ENCODE data around the gene TRMU. TPM values are rescaled to one million over a fixed set of nuclear protein-coding genes. Genes with fewer than 3 reads are reported as not detected.
A peak's percentile ranks its signal among the peaks of the same experiment; 100 is the strongest.
"Not testable (repeated sequence)": the region's sequence is repeated elsewhere in the genome, so short reads cannot be mapped to it uniquely, and the experiment has no call there.

The TRMU gene
- total RNA-seq, 1 donor from 2014 or later, result 19.8 TPM

DNA sequence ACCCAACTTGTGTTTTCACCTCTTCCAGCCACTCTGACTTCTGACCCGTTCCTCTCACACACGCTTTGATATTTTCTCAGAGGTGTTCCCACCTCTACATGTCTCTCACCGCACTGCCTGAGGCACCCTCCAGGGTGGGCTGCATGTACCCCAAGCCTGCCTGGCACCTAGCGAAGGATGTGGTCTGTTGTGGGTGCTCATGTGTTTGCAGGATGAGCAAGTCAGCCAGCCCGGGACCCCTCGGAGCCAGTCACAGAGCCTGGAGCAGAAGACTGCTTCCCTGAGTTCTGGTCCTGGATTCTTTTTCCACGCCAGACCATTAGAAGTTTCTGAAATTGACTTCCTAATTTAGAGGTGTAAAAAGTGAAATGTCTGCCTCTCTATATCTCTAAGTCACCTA is 35.0 kb upstream of the TRMU start:
- no peak for ATAC-seq

DNA sequence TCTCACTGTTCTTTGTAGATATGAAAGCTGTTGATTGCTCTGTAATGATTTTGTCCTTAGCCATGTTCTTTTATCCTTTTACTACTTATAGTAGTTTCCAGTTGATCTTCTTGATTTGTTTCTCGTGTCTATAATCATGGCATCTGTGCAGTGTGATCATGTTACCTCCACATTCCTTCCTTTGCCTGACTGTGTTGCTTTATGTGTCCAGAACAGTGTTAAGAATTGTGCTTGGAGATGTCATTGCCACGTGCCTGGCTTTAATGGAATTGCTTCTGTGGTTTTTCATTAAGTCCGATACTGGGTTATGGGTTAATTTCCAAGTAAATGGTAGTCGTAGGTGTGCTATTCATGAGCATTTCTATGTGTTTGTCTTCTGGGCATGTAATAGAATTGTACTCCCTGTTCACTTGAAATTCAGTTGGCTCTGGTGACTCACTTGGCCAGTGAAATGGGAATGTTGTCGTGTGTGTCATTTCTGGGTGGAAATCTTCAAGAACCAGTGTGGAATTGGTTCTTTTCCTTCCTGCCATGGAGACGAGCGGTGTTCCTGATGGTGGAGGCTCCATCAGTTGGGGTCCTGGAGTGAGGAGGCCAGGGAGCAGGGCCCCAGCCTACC is 32.1 kb upstream of the TRMU start:
- peak; percentile 11 for ATAC-seq

DNA sequence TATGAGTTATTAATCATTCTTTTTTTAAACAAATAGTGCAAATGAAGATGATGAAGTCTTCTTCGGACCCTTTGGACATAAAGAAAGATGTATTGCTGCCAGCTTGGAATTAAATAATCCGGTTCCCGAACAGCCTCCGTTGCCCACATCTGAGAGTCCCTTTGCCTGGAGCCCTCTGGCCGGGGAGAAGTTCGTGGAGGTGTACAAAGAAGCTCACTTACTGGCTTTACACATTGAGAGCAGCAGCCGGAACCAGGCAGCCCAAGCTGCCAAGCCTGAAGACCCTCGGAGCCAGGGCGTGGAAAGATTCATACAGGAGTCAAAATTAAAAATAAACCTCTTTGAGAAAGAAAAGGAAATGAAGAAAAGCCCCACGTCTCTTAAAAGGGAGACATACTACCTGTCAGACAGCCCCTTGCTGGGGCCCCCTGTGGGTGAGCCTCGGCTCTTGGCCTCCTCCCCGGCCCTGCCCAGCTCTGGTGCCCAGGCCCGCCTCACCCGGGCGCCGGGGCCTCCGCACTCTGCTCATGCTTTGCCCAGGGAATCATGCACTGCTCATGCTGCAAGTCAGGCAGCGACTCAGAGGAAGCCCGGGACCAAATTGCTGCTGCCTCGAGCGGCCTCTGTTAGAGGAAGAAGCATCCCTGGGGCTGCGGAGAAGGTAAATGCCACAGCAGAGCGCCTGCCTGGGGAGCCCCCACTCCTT is 27.1 kb upstream of the TRMU start:
- peak; percentile 38 for ATAC-seq

DNA sequence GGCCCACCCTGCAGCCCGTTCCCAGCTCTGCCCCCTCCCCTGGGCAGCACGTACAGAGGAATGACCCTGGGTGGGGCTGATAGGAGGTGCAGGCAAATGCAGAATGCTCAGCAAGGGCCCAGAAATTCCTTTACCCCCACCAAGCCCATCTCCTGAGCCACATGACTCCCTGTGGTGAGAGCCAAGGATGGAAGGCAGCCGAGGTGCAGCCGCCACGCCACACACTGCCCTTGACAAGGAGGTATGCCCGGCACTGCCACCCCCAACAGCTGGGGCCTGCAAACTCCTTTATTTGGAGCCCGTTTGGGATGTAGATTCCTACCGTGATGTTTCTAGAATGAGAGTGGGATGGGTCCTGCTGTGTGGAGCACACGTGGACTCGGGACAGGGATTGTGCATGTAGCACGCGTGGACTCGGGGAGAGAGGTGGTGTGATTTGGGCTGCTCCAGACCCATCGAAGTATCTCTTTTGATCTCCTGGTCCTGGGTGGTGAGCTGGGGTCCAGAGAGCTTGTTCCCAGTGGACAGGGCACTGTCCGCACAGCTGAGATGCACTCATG is 25.9 kb upstream of the TRMU start:
- no peak for ATAC-seq

DNA sequence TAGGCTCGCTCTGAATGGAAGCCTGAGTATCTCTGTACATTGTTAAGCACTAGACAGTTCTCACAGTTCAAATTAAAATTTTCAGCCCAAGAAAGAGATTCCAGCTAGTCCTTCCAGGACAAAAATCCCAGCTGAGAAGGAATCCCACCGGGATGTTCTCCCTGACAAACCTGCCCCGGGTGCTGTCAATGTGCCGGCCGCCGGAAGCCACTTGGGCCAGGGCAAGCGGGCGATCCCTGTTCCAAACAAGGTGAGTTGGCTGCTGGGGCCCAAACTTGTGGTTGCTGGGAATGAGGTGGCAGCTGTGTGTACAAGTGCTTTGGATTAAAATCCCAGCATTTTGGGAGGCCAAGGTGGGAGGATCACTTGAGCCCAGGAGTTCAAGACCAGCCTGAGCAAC is 23.5 kb upstream of the TRMU start:
- ATAC-seq, result no peak

DNA sequence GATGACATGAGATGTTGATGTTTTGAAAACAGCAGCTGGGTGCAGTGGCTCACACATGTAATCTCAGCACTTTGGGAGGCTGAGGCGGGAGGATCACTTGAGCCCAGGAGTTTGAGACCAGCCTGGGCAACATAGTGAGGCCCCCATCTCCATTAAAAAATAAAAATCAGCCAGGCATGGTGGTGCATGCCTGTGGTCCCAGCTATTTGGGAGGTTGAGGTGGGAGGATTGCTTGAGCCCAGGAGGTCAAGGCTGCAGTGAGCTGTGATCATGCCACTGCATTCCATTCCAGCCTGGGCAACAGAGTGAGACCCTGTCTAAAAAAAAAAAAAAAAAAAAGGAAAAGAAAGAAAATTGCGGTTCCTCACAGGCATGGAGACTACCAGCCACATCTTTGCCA is 22.7 kb upstream of the TRMU start:
- ATAC-seq, result not testable (repeated sequence)

DNA sequence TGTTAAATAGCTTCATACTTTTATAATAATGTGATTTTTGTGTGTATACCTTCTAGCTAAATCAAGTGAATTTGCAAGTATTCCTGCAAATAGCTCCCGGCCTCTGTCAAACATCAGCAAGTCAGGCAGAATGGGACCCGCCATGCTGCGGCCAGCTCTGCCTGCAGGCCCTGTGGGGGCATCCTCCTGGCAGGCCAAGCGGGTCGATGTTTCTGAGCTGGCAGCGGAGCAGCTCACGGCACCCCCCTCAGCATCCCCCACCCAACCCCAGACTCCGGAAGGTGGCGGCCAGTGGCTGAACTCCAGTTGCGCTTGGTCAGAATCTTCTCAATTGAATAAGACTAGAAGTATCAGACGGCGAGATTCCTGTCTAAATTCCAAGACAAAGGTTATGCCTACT is 19.5 kb upstream of the TRMU start:
- no peak for ATAC-seq

DNA sequence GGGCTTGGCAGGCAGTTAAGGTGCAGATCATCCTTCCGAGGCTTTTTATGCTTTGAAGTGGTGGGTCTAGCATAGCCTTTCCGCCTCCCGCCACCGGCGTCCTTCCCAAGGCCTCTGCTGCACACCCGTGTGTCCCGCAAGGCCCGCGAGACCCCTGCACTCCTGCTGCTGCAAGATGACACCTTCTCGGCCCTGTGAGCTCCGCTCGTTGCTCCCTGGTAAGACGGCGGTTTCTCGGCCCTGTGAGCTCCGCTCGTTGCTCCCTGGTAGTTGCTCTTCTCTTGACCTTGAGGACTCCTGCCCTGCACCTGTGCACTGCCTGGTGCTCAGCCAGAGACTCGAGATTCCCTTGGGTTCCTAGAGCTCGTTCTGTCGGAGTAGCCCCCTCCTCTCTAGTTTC is 17.9 kb upstream of the TRMU start:
- no peak for ATAC-seq

DNA sequence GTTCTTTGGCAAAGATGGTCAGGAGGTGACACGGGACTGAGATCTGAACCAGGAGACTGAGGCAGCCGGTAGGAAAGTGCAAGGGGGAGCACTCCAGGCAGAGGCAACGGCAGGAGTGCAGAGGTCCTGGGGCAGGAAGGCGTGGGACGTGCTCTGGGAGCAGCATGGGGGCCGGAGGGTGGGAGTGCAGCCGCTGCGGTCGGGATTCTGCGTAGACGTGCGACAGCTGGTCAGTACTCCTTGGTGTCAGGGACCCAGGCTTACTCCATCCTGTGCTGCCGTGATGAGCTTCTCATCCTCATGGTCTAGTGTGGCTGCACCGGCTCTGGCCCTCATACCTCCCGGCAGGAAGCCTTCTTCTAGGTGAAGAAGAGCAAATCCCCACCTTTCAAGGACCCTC is 16.9 kb upstream of the TRMU start:
- ATAC-seq, result no peak

DNA sequence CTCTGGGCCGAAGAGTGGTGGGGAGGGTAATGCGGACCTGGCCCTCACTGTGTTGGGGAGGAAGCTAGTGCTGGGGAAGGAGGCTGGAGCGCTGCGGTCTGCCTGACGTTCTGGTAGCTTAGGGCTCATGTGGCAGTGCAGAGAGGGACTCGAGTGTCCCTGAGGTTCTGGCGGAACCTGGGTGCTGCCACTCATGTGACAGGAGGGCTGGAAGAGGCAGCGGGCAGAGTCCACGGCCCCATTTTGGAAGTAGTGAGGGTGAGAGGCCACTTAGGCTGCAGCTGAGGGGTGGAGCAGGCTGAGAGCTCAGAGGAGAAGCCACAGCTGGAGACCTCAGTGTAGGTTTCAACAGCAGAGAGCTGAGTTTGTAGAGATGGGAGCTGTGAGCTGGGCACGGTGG is 16.2 kb upstream of the TRMU start:
- no peak for ATAC-seq

DNA sequence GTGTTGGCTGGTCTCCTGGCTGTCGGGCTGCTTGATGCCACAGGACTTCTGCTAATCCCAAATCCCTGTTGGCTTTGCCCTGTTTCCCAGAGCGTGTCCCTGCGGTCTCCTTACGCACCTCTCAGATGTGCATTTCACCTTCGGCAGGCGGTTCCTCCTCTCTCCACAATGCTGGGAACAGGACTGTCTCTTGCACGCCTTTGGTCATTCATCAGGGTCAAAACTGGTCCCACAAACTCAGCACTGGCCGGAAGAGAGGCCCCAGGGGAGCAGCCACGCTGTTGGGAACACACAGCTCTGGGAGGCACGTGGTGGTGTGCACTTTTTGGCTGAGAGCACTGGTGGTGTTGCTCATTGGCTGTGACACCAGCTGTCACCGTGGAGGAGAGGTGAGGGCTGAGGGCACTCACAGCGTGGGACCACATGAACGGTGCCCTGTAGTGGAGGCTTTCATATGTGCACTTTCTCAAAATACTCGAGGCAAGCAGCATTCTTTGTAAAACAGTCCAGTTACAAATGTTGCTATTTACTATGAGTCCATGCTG is 15.3 kb upstream of the TRMU start:
- ATAC-seq, result no peak

DNA sequence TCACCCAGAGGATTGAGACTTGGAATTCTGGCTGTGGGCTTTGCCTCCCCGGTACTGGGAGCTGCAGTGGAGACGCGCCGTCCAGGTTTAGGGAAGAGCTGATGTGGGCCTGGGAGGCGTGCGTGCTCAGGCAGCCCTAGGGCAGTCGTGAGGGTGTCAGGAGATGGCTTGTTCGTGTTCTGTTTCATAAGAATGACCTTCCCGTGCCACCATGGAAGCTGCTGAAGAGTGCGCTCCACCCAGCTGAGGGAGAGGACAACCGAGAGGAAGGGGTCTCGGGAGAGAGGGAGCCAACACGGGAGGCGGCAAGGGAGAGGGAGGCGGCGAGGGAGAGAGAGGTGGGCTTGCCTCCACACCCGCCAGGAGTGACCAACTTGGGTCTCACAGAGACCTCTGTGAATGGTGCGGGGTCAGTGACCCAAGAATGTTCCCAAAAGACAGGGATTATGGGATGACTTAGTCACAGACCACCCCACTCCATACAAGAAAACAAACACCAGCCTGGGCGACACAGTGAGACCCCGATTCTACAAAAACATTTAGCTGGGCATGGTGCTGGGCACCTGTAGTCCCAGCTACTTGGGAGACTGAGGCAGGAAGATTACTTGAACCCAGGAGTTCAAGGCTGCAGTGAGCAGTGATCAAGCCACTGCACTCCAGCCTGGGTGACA is 14.7 kb upstream of the TRMU start:
- no peak for ATAC-seq

DNA sequence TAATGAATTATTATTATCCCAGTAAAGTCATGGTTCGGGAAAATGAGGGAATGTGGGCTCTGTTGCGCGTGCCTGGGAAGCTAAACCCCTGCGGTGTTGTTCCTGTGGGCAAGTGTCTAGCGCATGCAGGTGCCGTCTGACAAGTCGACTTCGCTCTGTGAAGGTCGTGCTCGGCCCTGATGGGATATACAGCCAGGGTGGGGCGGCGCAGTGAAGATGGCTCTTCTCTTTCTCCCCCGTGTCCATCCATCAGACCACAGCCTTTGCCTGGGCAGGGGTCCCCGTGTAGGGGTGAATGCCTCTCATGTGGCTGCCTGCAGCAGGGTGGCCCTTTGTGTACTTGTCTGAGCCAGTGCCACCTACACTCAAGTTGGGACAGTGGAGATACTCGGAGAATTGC is 12.8 kb upstream of the TRMU start:
- no peak for ATAC-seq

DNA sequence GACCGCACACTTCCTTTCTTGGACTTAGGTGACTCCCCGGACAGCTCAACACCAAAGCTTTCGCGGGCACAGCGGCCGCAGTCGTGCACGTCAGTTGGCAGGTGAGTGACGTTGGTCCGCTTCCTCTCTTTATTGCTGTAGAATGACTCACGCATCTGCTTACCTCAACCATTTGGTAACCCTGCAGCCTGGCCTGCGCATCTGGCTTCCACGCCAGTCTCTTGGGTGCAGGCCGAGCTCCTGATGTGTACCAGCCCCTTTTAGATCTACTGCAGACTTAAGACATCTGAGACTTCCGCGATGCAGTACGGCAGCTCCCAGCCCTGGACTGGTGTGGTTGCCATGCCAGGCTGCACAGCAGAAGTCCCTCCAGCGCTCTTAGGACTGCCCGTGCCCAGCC is 12.4 kb upstream of the TRMU start:
- no peak for ATAC-seq

DNA sequence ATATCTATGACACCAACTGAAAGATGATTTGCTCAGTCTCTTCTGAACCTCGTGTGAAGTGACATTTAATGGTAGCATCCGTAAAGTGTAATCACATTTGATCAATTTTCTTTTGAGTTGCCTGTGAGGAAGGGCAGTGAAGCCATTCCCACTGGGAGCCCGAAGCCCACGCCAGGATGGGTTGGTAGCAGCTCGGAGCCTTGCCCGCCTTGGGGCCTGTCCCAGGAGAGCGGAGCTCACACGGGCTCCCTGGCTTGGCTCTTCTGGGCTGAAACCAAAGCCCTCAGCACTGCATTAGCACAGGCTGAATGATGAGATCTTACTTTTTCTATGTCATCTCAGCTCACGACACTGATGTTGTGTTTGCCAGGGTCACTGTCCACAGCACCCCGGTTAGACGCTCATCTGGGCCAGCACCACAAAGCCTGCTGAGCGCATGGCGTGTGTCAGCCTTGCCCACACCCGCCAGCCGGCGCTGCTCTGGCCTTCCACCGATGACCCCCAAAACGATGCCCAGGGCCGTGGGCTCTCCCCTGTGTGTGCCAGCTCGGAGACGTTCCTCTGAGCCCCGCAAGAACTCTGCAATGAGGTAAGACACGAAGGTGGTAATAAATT is 9.3 kb upstream of the TRMU start:
- ATAC-seq, result no peak

DNA sequence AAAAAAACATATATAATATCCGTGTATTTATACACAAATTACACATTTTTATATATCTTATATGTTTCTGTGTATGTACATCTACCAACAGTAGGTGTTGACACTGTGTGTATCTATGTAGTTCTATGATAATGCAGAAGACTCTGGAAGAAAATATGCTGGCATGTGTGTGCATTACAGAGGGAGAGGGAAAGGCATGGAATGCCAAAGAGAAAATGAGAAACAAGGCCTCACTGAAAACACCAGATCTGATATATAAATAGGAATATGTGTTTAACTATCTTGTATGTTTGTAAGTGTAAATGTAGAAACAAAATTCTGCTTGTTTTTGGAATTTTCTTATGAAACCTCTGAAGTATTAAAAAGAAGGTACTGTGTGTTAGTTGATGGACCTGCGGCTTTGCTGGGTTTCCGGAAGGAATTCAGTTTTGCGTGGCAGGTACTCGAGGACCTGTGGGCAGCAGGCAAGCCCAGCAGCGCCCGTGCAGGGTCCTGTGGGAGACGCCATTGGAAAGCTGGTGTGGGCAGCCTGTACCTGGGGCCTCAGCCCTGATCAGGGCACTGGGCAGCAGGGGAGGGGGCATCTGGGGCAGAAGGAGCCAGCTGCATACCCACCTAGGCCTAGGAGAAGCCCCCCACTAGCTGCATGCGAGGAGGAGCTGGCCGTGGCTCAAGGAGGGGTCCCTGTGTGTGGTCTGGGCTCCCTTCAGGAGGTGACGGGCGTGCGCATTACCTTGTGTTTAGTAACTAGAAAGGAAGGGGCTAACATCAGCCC is 7.6 kb upstream of the TRMU start:
- no peak for ATAC-seq

DNA sequence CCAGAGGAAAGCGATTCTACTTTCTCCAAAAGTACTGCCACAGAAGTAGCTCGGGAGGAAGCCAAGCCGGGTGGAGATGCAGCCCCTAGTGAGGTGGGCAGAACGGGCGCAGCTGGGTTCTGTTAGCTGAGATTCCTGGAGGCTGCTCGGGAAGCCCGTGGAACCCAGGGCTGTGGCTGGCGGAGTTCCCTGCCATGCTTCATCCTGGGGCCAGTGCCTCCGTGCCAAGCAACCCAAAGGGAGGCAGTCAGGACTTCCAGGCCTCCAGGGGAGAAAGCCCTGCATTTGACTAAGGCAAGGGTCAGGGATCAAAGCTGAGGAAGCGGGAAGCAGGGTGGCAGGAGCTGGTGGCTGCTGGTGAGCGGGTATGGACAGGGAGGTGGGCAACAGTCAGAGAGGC is 6.7 kb upstream of the TRMU start:
- ATAC-seq, result no peak

DNA sequence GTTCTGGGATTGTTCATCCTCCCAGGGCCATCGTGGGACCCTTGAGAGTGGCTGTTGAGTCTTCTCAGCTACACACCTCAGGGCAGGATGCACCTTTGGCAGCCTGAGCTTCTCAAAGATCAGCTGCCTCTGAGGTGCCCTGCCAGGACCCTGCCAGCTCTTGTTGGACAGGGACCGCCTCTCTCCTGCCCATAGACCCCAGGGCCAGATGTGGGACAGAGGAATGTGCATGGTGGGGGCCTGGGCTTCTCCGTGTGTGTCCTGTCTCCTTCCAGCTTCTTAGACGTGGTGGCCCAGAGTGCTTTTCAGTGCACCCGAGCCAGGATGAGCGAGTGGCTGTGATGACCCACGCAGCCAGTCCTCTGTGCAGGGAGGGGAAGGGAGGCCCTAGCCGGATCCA is 5.9 kb upstream of the TRMU start:
- no peak for ATAC-seq

DNA sequence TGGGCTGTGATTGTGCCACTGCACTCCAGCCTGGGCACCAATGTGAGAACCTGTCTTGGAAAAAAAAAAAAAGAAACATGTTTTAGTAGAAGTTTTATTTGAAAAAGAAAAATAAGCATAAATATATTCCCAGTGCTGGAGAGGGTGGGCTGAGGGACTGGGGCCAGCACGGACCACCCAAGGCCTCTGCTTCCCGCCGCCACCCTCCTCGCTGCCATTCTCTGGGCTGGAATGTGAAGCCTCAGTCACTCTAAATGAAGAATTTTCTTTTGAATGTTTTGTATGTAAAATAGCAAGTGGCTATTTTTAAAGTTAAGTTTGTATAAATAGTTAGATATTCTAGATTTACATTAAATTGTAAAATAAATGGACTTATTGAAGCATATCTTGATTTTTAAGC is 5.1 kb upstream of the TRMU start:
- ATAC-seq, result no peak

DNA sequence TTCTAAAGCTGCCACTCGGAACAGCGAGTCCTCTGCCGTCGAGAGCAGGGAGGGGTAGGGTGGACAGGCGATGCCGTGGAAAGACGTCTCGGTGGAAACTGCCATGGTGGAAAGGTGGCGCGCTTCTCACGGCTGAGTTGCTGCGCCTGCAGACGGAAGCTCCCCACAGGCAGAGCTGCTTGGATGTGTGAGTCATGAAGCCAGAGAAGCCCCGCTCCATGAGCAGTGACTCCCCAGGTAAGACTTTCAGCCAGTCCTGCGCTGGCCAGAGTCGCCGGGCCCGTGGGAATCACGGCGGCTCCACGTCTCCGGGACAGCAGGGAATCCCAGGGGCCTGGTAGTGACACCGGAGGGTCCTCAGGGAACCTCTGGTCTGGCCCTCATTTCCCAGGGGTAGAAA is 4.0 kb upstream of the TRMU start:
- no peak for ATAC-seq

DNA sequence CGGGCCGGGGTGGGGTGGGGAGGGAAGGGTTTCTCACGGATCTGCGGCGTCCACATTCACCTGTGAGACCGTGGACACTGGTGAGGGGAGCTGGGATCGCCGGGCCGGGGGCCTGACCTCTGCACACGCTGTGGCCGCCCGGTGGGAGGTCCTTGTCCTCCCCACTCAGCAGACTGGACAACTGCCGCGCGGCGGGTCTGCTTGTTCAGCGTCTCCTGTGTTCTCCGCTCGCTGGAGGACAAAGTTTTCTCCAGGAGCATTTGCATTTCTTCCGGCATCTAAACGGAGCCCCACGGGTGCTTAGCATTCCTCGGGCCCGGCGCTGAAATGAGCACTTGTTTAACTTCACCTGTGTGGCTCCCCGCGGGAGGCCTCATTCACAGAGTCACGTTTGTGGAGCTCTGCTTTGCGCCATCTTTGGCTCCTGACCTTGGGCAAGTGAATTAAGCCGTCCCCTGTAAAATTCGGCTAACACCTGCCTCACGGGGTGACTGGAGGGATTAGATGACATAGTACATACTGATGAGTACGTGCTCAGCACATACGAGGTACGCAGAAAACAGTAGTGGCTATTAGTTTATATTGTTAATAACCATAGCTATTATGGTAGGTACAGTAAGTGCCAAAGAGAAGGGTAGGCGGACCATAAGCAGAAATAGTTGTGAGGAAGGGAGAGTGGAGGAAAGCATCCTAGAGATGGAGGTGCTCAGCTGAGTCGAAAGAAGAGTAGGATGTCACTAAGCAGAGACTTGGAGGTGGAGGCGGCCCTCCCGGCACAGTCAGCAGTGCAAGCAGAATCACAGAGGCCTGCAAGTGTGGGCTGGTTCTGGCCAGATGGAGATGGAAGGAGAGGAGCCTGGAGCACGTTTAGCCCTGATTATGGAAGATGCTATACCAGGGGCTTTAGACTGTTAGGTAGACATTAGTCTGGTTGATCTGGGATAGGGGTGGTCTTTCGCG is 885 bp downstream of the TRMU start:
- ATAC-seq, result peak; percentile 40
